A172 (cell line): Measurements from ENCODE around the gene RGS9. TPM values are rescaled to one million over a fixed set of nuclear protein-coding genes. Genes with fewer than 3 reads are reported as not detected.

Experiments used
- DNase-seq: peaks from one replicate; pipeline ENCODE4 v3.0.0-alpha.2; 2015; ENCODE audit warnings: low spot score
- total RNA-seq: library from RNA; depleted of rRNA; stranded (reverse); fragments of >200 nt; shearing (Covaris generic); gene quantifications from 2 replicates; pipeline ENCODE4 v1.2.3, GENCODE V29; 2014

Gene RGS9
- total RNA-seq, 1 experiment from 2014 or later, result 0.28 TPM

DNA sequence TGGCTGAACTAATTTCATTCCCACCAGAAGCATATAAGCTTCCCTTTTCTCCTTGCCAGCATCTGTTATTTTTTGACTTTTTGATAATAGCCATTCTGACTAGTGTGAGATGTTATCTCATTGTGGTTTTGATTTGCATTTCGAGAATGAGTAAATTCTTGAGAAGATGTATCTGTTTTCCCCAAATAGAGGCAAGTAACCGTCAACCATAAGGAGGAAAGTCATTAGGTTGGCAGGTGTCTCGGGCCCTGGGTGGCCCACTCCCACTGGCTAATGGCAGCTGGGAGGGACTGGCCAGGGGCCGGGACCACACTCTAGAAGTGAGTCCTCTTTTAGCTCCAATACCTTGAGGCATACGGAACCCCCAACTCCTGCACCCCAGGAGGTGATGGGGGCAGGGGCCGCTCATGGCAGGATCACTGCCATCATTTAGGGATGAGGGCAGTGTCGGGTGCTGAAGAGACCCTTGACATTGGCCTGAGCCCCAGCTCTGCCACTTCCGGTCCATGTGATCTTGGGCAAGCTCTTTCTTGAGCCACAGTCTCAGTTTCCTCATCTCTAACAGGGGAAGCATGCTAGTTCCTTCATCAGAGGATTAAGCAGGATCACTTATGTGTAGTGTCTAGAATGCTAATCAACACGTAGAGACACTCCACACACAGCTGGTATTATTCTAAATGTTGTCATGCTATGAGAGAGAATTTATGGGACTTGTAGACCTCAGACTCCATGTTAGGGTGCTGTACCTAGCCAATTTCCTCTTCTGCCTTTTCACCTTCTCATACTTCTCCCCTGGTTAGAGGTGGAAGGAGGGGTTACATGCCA, 44.3 kb downstream of the RGS9 start:
- DNase-seq, result peak; percentile 19

DNA sequence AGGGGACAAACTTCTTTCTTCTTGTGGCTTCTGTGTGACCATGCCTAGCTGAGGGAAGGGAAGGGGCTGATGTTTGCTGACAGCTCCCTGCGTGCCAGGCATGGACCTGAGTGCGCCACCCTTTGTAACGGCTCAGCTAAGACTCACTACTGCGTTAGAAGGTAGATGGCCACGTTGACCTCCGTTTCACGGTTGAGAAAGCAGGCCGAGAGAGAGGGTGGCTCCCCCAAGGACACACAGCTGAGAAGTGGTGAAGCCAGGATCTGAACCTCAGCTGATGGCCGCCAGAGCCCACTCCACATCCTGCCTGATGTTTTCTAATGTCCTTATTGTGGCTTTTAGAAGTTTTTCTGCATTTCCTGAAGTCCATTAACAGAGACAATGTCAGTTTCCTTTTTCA, 45.1 kb downstream of the RGS9 start:
- DNase-seq, result no peak

DNA sequence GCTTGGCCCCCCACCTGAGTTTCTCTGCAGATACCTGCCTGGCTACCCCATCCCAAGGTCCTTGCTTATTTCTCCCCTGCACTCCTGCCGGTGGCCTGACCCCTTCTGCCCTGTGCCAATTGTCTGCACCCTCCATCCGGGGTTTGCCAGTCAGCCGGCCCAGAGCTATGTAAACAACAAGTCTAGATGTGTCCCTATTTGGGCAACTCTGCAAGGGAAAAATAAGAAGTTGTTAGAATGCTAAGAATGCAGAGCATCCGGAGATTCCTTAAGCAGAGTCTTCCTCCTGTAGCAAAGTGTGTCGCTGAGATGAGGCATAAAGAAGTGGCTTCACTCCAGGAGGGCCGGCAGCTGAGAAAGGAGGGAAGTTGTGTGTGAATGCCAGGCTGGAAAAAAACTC, 46.6 kb downstream of the RGS9 start:
- peak; percentile 95 for DNase-seq

DNA sequence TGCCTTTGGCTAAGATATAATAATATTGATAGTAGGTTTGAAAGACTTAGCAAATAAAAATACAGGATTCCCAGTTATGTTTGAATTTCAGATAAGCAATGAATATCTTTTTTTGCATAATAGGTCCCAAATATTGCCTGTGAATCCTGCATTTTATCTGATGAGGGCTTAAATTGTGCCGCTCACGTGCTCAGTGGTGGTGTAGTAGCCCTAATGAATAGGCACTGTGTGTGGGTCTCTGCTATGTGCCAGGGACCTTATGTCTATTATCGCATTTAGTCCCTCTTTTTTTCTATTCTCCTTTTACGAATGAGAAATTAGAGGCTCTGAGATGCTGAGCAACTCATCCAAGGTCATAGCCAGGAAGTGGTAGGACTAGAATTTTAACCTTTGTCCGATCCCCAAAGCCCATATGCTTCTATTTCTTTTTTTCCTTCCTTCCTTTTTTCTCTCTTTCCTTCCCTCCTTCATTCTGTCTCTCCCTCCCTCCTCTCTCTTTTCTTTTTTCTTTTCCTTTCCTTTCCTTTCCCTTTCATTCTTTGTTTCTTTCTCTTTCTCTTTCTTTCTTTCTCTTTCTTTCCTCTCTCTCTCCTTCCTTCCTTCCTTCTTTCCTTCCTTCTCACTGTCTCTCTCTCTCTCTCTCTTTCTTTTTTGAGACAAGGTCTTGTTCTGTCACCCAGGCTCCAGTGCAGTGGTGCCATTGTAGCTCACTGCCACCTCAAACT, 47.2 kb downstream of the RGS9 start:
- DNase-seq, result no peak

DNA sequence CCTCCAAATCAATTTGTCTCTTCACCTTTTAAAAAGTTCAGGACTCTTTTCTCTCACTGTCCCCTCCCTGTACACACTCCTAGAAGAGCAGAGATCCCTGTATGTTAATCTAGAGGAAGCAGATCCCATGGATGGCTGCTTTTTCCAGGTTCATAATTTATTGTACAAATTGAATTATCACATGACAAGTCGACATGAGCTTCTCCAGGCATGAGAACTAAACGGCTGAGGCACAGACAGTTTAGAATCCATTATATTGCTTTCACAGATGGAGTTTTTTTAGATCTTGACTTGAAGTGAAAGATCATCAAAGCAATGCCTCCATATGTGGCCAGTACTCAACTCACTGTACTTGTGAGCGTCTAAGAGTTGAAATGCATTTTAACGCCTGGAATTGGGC, 47.9 kb downstream of the RGS9 start:
- no peak for DNase-seq

DNA sequence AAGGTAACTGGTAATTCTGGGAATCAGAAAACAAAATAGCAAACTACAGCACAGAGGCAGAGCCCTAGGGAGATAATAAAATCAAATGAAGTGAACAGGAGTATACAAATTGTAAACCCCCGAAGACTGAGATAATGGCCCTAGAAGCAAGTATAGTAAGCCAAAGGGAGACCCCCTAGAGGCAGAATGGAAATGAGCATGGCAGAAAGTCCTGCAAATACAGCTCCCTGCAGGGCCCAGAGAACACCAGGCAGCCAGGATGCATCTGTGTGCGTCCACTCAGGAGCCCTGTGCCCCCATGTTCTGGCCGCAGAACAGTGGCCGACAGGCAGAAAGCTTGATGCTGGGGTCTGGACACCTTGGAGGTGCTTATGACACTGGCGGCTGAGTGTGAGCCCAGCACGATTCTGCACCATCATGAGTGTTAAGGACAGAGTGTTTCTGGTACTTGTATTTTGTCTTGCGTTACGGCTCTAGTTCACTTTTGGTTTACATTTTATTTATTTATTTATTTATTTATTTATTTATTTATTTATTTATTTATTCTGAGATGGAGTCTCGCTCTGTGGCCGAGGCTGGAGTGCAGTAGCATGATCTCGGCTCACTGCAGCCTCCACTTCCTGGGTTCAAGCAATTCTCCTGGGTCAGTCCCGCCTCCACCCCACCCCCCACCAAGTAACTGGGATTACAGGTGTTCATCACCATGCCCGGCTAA, 48.7 kb downstream of the RGS9 start:
- DNase-seq, result no peak

DNA sequence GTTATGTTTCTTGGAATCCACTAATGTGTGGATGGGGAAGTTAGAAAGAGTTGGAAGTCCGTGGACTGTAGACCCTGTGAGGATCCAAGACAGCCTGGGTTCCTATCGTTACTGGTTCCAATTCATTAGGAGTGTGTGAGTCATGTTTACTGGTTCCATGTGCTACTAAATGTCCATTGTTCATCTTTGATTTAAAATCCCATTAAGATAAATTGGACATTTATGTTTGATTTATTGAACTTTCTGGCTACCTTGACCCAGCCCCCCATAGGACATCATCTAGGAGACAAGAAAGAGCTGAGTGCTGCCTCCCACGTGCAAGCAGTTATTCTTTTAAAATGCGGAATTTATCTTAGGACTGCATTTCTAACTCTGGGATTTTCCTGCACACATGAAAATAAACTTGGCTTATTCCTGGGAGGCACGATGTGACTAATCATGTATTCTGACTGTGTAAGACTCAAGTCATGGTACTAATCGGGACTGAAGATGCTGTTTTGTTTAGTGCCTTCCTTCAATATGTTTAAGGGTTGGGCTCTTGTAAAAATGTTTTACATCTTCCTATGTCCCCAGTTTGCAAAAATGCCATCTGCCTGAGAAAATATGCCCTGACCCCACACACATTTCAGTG, 53.4 kb downstream of the RGS9 start:
- DNase-seq, result peak; percentile 67

DNA sequence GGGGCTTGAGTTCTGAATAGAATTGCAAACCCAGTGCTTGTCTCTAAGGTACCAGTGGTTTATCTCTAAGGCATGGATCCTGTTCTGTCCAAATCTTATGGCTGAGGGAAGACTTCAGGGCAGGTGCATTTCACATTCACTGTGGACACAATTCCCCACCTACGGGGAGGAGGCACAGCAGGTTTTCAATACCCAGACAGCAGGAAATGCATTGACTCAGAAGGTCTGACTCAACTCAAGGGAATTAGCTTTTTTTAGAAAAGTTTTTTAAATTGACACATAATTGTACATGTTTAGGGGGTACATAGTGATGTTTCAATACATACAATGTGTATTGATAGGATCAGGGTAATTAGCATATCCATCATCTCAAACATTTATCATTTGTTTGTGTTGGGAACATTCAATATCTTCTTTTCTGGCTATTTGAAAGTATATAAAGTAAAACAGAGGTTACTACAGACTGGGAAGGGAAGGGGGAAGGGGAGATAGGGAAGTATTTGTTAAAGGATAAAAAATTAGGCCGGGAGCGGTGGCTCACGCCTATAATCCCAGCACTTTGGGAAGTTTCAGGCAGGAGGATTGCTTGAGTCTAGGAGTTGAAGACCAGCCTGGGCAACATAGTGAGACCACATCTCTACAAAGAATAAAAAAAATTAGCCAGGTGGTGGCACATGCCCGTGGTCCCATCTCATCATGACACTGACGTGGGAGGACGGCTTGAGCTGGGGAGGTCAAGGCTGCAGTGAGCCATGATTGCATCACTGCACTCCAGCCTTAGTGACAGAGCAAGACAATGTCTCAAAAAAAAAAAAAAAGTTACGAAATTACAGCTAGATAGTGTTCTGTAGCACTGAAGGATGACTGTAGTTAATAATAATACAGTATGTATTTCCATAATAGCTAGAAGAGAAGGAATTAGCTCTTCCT, 54.9 kb downstream of the RGS9 start:
- peak; percentile 83 for DNase-seq

DNA sequence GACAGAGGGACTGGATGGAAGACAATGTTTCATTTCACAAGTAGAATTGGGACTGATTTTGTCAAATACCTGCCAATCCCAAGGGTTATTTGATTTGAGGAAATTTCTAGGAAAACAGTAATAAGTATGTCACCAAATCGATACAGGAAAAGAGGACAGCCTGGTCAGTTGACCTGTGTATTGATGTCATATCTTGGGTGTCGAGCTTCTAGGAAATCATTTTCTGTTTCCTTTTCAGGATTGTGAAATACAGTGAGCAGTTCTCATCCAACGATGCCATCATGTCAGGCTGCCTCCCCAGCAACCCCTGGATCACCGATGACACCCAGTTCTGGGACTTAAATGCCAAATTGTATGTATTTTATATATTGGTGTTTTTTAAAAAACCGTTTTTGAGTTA, 56.1 kb downstream of the RGS9 start:
- no peak for DNase-seq

DNA sequence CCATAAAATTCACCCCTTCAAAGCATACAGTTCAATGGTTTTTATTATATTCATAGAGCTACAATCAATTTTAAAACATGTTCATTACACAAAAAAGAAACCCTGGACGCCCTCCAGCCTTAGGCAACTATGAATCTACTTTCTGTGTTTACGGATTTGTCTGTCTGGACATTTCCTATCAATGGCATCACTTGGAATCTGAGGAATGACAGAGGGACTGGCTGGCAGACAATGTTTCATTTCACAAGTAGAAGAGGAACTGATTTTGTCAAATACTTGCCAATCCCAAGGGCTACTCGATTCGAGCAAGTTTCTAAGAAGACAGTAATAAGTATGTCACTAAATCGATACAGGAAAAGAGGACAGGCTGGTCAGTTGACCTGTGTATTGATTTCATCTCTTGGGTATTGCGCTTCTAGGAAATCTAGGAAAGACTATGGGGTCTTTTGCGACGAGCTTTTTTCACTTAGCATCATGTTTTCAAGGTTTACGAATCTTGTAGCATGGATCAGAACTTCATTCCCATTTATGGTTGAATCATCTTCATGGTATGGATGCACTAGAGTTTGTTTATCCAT, 56.6 kb downstream of the RGS9 start:
- no peak for DNase-seq

DNA sequence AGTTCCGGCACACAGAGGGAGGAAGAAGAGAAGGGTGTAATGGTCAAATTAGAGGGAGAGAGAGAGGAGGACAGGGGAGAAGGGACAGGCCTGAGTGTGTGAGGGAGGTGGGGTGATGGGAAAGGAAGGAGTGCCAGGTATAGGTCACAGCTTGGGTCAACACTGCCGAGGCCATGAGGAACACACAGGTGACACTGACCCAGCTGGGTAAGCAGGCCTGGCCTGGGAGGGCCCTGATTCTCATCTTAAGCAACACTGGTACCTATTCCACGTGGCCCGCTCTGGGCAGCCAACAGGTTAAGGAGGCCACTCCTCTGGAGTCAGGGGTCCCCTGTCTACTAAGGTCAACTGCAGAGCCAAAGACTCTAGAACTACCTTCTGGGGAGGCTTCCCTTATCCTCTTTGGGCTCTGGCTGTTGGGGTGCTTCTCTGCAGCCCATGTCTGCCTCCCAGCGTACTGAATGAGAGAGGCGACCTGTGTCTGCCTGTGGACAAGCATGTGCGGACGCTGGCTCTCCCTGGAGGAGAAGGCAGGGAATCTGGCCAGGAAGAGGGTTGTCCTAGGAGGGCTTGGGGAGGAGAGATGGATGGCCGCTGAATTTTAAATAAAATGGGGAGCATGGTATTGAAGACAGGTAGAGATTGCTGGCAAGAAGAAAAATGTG, 57.6 kb downstream of the RGS9 start:
- DNase-seq, result no peak

DNA sequence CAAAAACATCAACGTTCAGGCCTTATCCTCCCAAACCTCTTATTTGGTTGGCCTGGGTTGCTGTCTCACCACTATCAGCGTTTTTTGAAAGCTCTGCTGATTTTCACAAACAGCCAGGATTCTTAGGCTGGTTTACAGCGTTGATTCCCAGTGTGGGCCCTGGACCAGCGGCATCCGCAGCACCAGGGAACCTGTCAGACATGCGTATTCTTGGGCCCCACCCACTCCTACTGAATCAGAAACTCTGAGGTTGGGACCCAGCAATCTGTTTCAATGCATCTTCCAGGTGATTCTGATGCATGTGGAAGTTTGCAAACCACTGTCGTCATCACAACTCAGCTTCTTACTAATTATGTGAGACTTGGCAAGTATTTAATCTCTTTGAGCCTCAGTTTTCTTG, 58.5 kb downstream of the RGS9 start:
- no peak for DNase-seq

DNA sequence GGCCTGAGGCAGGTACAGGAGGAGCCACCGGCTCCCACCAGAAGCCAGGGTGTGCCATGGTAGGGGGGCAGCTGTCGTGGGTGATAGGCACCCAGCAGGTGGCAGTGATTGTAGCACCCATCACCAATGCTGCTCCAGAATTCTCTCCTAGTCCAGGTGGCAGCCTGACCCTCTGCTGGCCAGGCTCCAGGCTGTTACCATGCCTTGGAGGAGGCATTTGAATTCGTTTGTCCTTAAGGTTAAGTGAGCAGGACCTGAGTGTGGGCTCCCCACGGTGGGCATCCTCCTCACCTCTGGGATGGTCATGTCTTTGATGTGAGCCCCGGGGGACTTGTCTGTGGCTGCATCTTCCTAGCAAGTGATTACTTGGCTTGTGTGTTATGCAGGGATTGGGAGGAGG, 59.4 kb downstream of the RGS9 start:
- DNase-seq, result no peak

DNA sequence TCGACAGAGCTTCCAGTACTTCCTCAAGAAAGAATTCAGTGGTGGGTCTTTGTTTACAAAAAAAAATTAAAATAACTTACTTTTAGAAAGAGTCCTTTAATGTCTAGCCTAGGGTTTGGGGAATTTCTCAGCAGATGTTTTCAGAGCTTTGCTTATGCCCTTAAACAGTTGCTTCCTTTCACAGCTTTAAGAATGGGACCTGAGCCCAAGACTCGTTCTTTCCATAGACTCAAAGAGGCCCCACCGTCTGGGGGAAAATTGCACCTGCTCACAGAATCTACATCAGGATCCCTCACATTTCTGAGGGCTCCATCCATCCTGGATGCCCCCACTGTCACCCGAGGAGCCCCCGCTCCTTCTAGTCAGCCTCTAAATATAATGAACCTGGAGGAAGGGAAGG, 60.0 kb downstream of the RGS9 start:
- no peak for DNase-seq

DNA sequence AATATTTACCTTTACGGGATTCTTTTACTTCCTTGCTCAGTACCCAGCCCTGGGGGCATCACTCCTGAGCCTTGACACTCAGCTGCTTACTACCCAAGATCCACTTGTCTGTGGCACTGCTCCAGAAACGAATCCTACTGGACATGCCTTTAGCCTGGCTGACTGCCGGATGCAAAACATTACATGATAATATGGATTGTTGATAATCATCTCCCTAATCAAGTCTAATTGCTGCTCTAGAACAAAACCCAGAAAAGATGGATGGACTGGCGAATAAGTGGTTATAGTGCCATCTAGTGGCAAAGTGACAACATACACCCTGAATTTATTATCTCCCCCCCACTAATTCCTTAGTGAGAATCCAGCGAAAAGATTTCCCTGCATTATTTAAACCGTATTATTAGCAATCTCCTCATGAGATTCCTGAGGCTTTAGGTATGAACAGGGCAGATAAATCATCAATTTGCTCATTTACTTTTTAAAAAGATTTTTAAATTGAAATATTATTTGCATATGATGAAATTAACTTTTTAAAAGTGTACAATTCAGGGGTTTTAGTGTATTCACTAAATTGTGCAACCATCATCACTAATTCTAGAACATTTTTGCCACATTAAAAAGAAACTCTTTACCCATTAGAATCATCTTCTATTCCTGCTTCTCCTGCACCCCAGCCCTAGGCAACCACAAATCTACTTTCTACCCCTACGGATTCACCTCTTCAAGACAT, 61.6 kb downstream of the RGS9 start:
- peak; percentile 63 for DNase-seq

DNA sequence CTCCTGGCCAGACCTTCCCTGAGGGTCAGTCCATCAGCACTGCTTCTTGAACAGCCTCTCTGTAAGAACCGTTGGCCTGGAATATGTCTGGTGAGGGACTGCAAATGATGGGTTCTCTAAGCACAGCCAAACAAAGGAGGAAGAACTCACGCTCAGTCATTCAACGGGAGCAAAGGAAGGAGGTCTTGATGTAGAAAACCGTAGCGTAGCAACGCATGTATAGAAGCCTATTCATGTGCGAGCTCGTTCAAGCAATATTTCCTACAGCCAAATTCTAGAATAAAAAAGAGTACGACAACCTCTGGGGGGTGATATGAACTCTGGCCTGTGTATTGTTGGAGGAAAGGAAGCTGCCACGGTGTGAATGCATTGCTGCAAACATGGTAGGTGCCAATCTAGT, 64.2 kb downstream of the RGS9 start:
- DNase-seq, result no peak

DNA sequence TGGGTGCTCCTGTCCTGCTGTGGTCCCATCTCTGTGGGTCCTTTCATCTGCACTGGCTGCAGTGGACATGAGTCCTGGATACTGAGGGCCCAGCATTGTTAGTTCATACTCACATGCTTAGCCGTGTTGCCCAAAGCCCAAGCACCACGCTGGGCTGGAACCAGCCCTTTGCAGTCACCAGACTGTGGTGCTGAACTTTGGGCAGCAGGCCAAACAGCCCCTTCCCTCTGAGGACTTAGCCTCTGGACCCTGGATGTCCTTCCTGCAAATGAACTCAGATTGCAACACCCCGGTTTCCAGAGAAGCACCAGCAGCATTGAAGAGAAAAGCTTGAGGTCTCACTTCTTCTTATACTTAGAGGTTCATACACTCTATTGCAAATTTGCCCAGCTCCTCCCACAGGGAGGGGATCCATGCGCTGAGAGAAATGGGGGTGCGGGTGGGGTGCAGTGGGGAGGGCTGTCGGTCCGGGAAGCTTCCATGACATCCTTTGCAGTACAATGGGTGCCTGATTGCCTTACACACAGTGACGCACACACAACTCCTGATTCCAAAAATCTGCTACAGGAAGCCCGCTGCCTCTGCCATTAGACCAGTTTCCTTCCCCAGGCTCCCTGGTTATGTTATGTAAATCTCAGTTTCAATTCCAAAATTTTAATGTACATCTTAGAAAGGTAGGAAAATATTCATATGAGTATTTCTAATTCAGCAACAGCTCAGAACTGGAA, 65.8 kb downstream of the RGS9 start:
- DNase-seq, result no peak

DNA sequence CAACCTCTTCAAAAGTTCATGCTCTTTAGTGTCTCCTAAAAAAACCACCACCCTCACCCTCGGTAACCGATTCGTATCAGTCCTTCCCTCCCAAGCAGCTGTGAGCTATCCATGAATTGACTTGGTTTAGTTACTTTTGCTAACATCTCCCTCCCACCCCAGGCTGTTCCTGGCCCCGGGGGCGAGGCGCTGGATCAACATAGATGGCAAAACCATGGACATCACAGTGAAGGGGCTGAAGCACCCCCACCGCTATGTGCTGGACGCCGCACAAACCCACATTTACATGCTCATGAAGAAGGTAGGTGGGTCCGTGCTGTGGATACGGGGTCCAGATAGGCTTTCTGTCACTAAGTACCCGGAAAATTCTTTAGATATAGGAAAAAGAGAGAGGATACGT, 66.8 kb downstream of the RGS9 start:
- DNase-seq, result no peak

DNA sequence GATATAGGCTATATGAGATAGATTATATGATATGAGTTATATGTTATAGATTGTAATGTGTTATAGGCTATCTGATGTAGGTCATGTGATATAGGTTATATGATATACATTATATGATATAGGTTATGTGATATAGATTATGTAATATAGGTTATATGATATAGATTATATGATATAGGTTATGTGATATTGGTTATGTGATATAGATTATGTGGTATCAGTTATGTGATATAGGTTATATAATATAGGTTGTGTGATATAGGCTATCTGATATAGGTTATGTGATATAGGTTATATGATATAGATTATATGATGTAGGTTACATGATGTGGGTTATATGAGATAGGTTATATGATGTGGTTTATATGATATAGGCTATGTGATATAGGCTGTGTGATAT, 68.5 kb downstream of the RGS9 start:
- no peak for DNase-seq
